Endodermal cell (in vitro differentiated cells): ENCODE measurements around the gene CAPN13. TPM values are rescaled to one million over a fixed set of nuclear protein-coding genes. Genes with fewer than 3 reads are reported as not detected.

Experiments used
- DNase-seq: peaks from one replicate; pipeline ENCODE4 v3.0.0-alpha.2; 2017
- H3K27ac ChIP-seq: 2 replicates; pipeline ENCODE4 v1.5.1; 2013; ENCODE audit warnings: mild to moderate bottlenecking, low read depth, low read length, moderate library complexity
- H3K27me3 ChIP-seq: 2 replicates; pipeline ENCODE4 v1.6.1; 2013; ENCODE audit warnings: mild to moderate bottlenecking, low read length, moderate library complexity; ENCODE audit not compliant: insufficient read depth, control insufficient read depth, poor library complexity, severe bottlenecking
- H3K36me3 ChIP-seq: 2 replicates; pipeline ENCODE4 v1.7.0; 2013; ENCODE audit warnings: mild to moderate bottlenecking, low read length, moderate library complexity; ENCODE audit not compliant: control insufficient read depth, insufficient read depth
- H3K4me1 ChIP-seq: one replicate; pipeline ENCODE4 v1.7.0; 2013; ENCODE audit warnings: low read length; ENCODE audit not compliant: control insufficient read depth, insufficient read depth
- H3K4me3 ChIP-seq: 2 replicates; pipeline ENCODE4 v1.5.1; 2013; ENCODE audit warnings: mild to moderate bottlenecking, low read length, moderate library complexity
- H3K9ac ChIP-seq: 2 replicates; pipeline ENCODE4 v1.6.1; 2013; ENCODE audit warnings: mild to moderate bottlenecking, low read length, moderate library complexity; ENCODE audit not compliant: poor library complexity, severe bottlenecking; ENCODE audit errors: extremely low read depth
- H3K9me3 ChIP-seq: 2 replicates; pipeline ENCODE4 v1.6.1; 2013; ENCODE audit warnings: mild to moderate bottlenecking, low read length, moderate library complexity; ENCODE audit not compliant: control insufficient read depth
- H3K27ac Mint-ChIP-seq: 2 replicates; pipeline ENCODE4 v1.8.0; 2020; ENCODE audit warnings: mixed read lengths
- H3K27me3 Mint-ChIP-seq: 2 replicates; pipeline ENCODE4 v1.8.0; 2021; ENCODE audit warnings: mild to moderate bottlenecking, mixed read lengths; ENCODE audit not compliant: insufficient read depth
- H3K36me3 Mint-ChIP-seq: 2 replicates; pipeline ENCODE4 v1.8.0; 2020; ENCODE audit warnings: low read depth, mixed read lengths
- H3K4me1 Mint-ChIP-seq: 2 replicates; pipeline ENCODE4 v1.8.0; 2020; ENCODE audit warnings: mixed read lengths
- H3K4me3 Mint-ChIP-seq: 2 replicates; pipeline ENCODE4 v1.8.0; 2020; ENCODE audit warnings: mild to moderate bottlenecking, moderate library complexity, mixed read lengths
- H3K9me3 Mint-ChIP-seq: 2 replicates; pipeline ENCODE4 v1.8.0; 2020; ENCODE audit warnings: mild to moderate bottlenecking, mixed read lengths
- WGBS, 2 experiments: methylation state at CpG; one replicate each; pipeline versions ENCODE4 v1.1.5 to v1.1.7; 2013; ENCODE audit warnings: missing lambda C conversion rate in 2 of 2, mixed read lengths in 1 of 2; ENCODE audit not compliant: insufficient coverage in 1 of 2, insufficient read length in 1 of 2; 5-methylcytosine and 5-hydroxymethylcytosine counted together
- total RNA-seq, 2 donors: library from RNA; stranded (reverse); fragmentation: NEBNext Ultra II Directional in 1 of 2; extraction: Animal tissue kit (Norgen Biotek cat#: 25700) in 1 of 2; gene quantifications; 2 replicates in 1 of 2; 3 replicates in 1 of 2; pipeline ENCODE4 v1.2.1, GENCODE V29; 2021
- TF ChIP-seq, protein P1 (sequence below): fragments of 200-600 bp; sonication (generic); conservative IDR thresholded peaks from 2 replicates; pipeline ENCODE4 v1.5.0; 2021; ENCODE audit warnings: antibody characterized with exemption, mild to moderate bottlenecking

CAPN13 gene
- total RNA-seq, 2 donors from 2014 or later = 29.5 to 38.6 TPM

- Mint-ChIP-seq H3K4me1 (no peaks in the 10 kb centered on the region), H3K4me3 (no peak overlapping the region), H3K9me3 (peaks cover 15% of the 10 kb centered on the region), H3K27me3 (peaks cover 2% of the 10 kb centered on the region), H3K27ac (no peak overlapping the region), H3K36me3 (no peaks in the 10 kb centered on the region)
- peak; percentile 96 for DNase-seq
- WGBS, 2 experiments = 43 to 47% methylated on average over 4 of the region's 4 CpGs
- Histone ChIP-seq H3K27ac (no peak overlapping the region), H3K4me3 (no peak overlapping the region), H3K9me3 (peaks cover 6% of the 10 kb centered on the region), H3K27me3 (no peaks in the 10 kb centered on the region), H3K36me3 (no peaks in the 10 kb centered on the region), H3K4me1 (no peaks in the 10 kb centered on the region), H3K9ac (no peak overlapping the region)
- TF ChIP-seq, protein P1, sequence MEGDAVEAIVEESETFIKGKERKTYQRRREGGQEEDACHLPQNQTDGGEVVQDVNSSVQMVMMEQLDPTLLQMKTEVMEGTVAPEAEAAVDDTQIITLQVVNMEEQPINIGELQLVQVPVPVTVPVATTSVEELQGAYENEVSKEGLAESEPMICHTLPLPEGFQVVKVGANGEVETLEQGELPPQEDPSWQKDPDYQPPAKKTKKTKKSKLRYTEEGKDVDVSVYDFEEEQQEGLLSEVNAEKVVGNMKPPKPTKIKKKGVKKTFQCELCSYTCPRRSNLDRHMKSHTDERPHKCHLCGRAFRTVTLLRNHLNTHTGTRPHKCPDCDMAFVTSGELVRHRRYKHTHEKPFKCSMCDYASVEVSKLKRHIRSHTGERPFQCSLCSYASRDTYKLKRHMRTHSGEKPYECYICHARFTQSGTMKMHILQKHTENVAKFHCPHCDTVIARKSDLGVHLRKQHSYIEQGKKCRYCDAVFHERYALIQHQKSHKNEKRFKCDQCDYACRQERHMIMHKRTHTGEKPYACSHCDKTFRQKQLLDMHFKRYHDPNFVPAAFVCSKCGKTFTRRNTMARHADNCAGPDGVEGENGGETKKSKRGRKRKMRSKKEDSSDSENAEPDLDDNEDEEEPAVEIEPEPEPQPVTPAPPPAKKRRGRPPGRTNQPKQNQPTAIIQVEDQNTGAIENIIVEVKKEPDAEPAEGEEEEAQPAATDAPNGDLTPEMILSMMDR = peak; percentile 100
These were observed 95.6 kb downstream of the CAPN13 start for GRCh38 chr2:30711646-30712085.

DNA sequence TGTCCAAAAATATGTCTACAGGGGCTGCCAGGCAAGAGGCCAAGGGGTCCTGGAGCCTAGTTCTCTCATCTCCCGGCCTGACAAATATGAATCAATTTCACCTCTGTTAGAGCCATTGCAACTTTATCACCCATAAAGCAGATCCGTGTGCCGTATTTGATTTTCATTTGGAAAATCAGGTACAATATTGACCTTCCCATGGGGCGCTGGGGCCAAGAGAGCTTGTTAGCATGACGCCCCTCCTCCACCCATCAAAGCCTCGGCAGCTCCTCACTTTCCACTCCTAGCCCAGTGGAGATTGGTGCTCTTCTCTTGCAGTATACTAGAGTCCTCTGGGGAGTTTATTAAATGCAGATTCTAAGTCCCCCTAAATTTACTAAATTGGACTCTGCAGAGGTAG, 96.8 kb downstream of the CAPN13 start:
- no peak overlapping the region for H3K27ac Mint-ChIP-seq
- DNase-seq = no peak
- Histone ChIP-seq H3K9ac (no peak overlapping the region), H3K27ac (no peak overlapping the region), H3K4me3 (no peak overlapping the region), H3K27me3 (no peaks in the 10 kb centered on the region), H3K9me3 (peaks cover 6% of the 10 kb centered on the region), H3K36me3 (no peaks in the 10 kb centered on the region), H3K4me1 (peaks cover 3% of the 10 kb centered on the region)
- TF ChIP-seq, protein P1 = no peak
- H3K36me3 Mint-ChIP-seq = no peaks in the 10 kb centered on the region
- peaks cover 2% of the 10 kb centered on the region for H3K27me3 Mint-ChIP-seq
- H3K4me3 Mint-ChIP-seq = no peak overlapping the region
- 97% methylated on average over 3 to 6 of the region's 6 CpGs for WGBS, 2 experiments
- peaks cover 8% of the 10 kb centered on the region for H3K4me1 Mint-ChIP-seq
- peaks cover 15% of the 10 kb centered on the region for H3K9me3 Mint-ChIP-seq

DNA sequence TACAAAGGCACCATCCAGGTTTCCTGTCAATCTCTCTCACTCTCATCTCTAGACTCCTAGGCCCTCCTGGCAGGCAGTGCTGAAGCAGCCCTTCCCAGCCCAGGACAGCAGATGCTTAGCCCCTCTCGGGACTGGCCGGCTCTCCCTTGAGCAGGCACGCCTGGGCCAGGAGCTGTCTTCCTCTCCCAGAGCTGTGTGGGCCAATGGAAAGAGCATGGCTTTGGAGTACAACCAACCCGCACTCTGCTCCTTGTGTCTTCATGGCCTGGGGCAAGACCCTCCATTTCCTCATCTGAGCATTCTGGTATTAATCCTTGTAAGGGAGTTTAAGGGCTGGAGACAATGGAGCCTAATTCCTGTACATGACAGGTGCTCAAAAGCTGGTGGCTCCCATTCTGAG, 97.2 kb downstream of the CAPN13 start:
- WGBS, 2 experiments = 93 to 100% methylated on average over 2 to 4 of the region's 4 CpGs
- Histone ChIP-seq H3K9ac (no peak overlapping the region), H3K27me3 (no peaks in the 10 kb centered on the region), H3K36me3 (no peaks in the 10 kb centered on the region), H3K9me3 (peaks cover 6% of the 10 kb centered on the region), H3K4me1 (peaks cover 3% of the 10 kb centered on the region), H3K4me3 (no peak overlapping the region), H3K27ac (no peak overlapping the region)
- peaks cover 4% of the 10 kb centered on the region for H3K27me3 Mint-ChIP-seq
- H3K4me1 Mint-ChIP-seq = peaks cover 12% of the 10 kb centered on the region
- H3K27ac Mint-ChIP-seq = no peak overlapping the region
- H3K36me3 Mint-ChIP-seq = no peaks in the 10 kb centered on the region
- no peak for DNase-seq
- H3K9me3 Mint-ChIP-seq = peaks cover 15% of the 10 kb centered on the region
- H3K4me3 Mint-ChIP-seq = no peak overlapping the region
- TF ChIP-seq, protein P1 = no peak
